Esophagus muscularis mucosa (tissue), 3 donors: ENCODE data around the gene SEH1L.

Experiments used
- CTCF ChIP-seq, 3 experiments: fragments of 200-600 bp in 2 of 3; fragments of 450-650 bp in 1 of 3; sonication (generic) in 2 of 3; IDR thresholded peaks; one replicate each; pipeline ENCODE4 v1.5.1; 2017 to 2019; ENCODE audit warnings: antibody characterized with exemption in 3 of 3, mild to moderate bottlenecking in 2 of 3, moderate library complexity in 1 of 3
- POLR2AphosphoS5 ChIP-seq, 2 donors: sonication (generic); formaldehyde crosslinking; IDR thresholded peaks; one replicate each; pipeline ENCODE4 v1.6.1; 2017; ENCODE audit warnings: antibody characterized with exemption in 2 of 2

- TF ChIP-seq CTCF (IDR thresholded peaks at IDR 0.05): no peak
- TF ChIP-seq POLR2AphosphoS5 (IDR thresholded peaks at IDR 0.05): no peak
Observed at GRCh38 chr18:12995424-12995823, 47.6 kb downstream of the SEH1L start.
